Vagina (tissue), 2 donors: ENCODE measurements around the gene CTBP2.

ENCODE experiments used
- CTCF ChIP-seq, 3 experiments: fragments of 450-650 bp in 2 of 3; fragments of 200-600 bp in 1 of 3; sonication (generic) in 1 of 3; IDR thresholded peaks; one replicate each; pipeline ENCODE4 v1.5.1; 2017 to 2019; ENCODE audit warnings: antibody characterized with exemption in 3 of 3, mild to moderate bottlenecking in 2 of 3, moderate library complexity in 2 of 3
- POLR2A ChIP-seq, 2 donors: fragments of 450-650 bp; IDR thresholded peaks; one replicate each; pipeline ENCODE4 v1.6.1; 2017; ENCODE audit warnings: antibody characterized with exemption in 2 of 2, mild to moderate bottlenecking in 2 of 2, moderate library complexity in 2 of 2
- POLR2AphosphoS5 ChIP-seq, 2 donors: sonication (generic); formaldehyde crosslinking; IDR thresholded peaks; one replicate each; pipeline ENCODE4 v1.9.0; 2017; ENCODE audit warnings: antibody characterized with exemption in 2 of 2, mild to moderate bottlenecking in 2 of 2, low read depth in 1 of 2; ENCODE audit not compliant: insufficient read depth in 1 of 2

- TF ChIP-seq CTCF (IDR thresholded peaks at IDR 0.05), result no peak
- no peak for TF ChIP-seq POLR2A (IDR thresholded peaks at IDR 0.05)
- no peak for TF ChIP-seq POLR2AphosphoS5 (IDR thresholded peaks at IDR 0.05; ENCODE audit: insufficient read depth in 1 of 2, low read depth in 1 of 2)
These were observed 2.9 kb downstream of the CTBP2 start for GRCh38 chr10:125157505-125157904.
